GM19240 (cell line): ENCODE measurements around the gene LEMD2.

Experiments
- DNase-seq: peaks from one replicate; pipeline ENCODE4 v3.0.0; 2011; ENCODE audit warnings: low spot score; ENCODE audit not compliant: insufficient read length

Gene LEMD2

GRCh38 chr6:33797626-33798342 is 8.9 kb upstream of the LEMD2 start:
- no peak for DNase-seq

- DNase-seq = no peak
Observed at GRCh38 chr6:33794910-33795623, 6.1 kb upstream of the LEMD2 start.

- no peak for DNase-seq
Observed at GRCh38 chr6:33792981-33793380, 4.1 kb upstream of the LEMD2 start.

GRCh38 chr6:33791620-33792019 is 2.7 kb upstream of the LEMD2 start:
- no peak for DNase-seq

GRCh38 chr6:33790910-33791309 is 2.0 kb upstream of the LEMD2 start:
- DNase-seq = no peak

GRCh38 chr6:33790379-33790778 is 1.4 kb upstream of the LEMD2 start:
- DNase-seq = no peak

GRCh38 chr6:33789550-33789895 is 593 bp upstream of the LEMD2 start:
- no peak for DNase-seq

GRCh38 chr6:33787954-33788693 is 806 bp downstream of the LEMD2 start:
- peak; percentile 74 for DNase-seq

- no peak for DNase-seq
Observed at GRCh38 chr6:33787346-33787953, 1.5 kb downstream of the LEMD2 start.

- no peak for DNase-seq
Observed at GRCh38 chr6:33786736-33787135, 2.2 kb downstream of the LEMD2 start.

- no peak for DNase-seq
Observed at GRCh38 chr6:33785778-33786177, 3.2 kb downstream of the LEMD2 start.

- DNase-seq = no peak
Observed at GRCh38 chr6:33784787-33785186, 4.1 kb downstream of the LEMD2 start.

- DNase-seq = no peak
Observed at GRCh38 chr6:33783781-33784520, 5.0 kb downstream of the LEMD2 start.

- DNase-seq = no peak
Observed at GRCh38 chr6:33782561-33782960, 6.4 kb downstream of the LEMD2 start.

- no peak for DNase-seq
Observed at GRCh38 chr6:33781131-33781975, 7.6 kb downstream of the LEMD2 start.

- DNase-seq = no peak
Observed at GRCh38 chr6:33779895-33780294, 9.0 kb downstream of the LEMD2 start.

GRCh38 chr6:33779290-33779689 is 9.6 kb downstream of the LEMD2 start:
- DNase-seq = no peak

- no peak for DNase-seq
Observed at GRCh38 chr6:33778444-33779121, 10.3 kb downstream of the LEMD2 start.

- DNase-seq = no peak
Observed at GRCh38 chr6:33777398-33778388, 11.2 kb downstream of the LEMD2 start.
